ENCODE data around the gene RELN. TPM values are rescaled to one million over a fixed set of nuclear protein-coding genes. Genes with fewer than 3 reads are reported as not detected.

The RELN gene
- total RNA-seq, 1 experiment from 2014 or later, result 0.31 TPM

GRCh38 chr7:103866919-103867318, 122.5 kb downstream of the RELN start:
- no peaks in the 10 kb centered on the region for H3K27me3 Mint-ChIP-seq (ENCODE audit: unreplicated experiment)
- intact Hi-C loops (cut with micrococcal nuclease; ENCODE audit: unreplicated experiment), result no loop called here
- H3K4me3 Mint-ChIP-seq (ENCODE audit: low read depth, unreplicated experiment), result no peak overlapping the region
- no peak for TF ChIP-seq CTCF (IDR thresholded peaks at IDR 0.05; ENCODE audit: unreplicated experiment)
- H3K27ac Mint-ChIP-seq (ENCODE audit: unreplicated experiment), result no peak overlapping the region
- no peaks in the 10 kb centered on the region for H3K36me3 Mint-ChIP-seq (ENCODE audit: insufficient read depth, unreplicated experiment)
- H3K9me3 Mint-ChIP-seq (ENCODE audit: low read depth, unreplicated experiment), result no peaks in the 10 kb centered on the region
- no peak for DNase-seq
- H3K4me1 Mint-ChIP-seq (ENCODE audit: low read depth, unreplicated experiment), result peaks cover 8% of the 10 kb centered on the region
- CTCF ChIA-PET, result no interaction called here
- BruUV-seq (replicated peaks), result no TSS peak

DNA sequence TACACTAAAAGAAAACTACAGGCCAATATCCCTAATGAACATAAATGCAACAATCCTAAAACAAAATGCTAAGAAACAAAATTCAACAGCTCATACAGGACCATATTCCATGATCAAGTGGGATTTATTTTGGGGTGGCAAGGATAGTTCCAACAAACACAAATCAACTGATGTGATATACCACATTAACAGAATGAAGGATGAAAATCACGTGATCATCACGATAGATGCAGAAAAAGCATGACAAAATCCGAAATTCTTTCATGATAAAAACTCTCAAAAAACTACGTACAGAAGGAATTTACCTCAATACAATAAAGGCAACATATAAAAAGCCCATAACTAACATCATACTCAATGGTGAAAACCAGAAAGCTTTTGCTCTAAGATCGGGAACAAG, 124.0 kb downstream of the RELN start:
- intact Hi-C loops (cut with micrococcal nuclease; ENCODE audit: unreplicated experiment), result no loop called here
- DNase-seq, result no peak
- no peak for TF ChIP-seq CTCF (IDR thresholded peaks at IDR 0.05; ENCODE audit: unreplicated experiment)
- Mint-ChIP-seq H3K36me3 (ENCODE audit: insufficient read depth, unreplicated experiment) (no peaks in the 10 kb centered on the region), H3K27ac (ENCODE audit: unreplicated experiment) (no peak overlapping the region), H3K4me1 (ENCODE audit: low read depth, unreplicated experiment) (peaks cover 16% of the 10 kb centered on the region), H3K9me3 (ENCODE audit: low read depth, unreplicated experiment) (no peaks in the 10 kb centered on the region), H3K27me3 (ENCODE audit: unreplicated experiment) (no peaks in the 10 kb centered on the region), H3K4me3 (ENCODE audit: low read depth, unreplicated experiment) (no peak overlapping the region)
- no TSS peak for BruUV-seq (replicated peaks)
- CTCF ChIA-PET, result interaction anchor here (0.6 kb wide), 1 partner anchor 232 kb away, joined by 4 read pairs; no protein-coding TSS in a partner anchor

DNA sequence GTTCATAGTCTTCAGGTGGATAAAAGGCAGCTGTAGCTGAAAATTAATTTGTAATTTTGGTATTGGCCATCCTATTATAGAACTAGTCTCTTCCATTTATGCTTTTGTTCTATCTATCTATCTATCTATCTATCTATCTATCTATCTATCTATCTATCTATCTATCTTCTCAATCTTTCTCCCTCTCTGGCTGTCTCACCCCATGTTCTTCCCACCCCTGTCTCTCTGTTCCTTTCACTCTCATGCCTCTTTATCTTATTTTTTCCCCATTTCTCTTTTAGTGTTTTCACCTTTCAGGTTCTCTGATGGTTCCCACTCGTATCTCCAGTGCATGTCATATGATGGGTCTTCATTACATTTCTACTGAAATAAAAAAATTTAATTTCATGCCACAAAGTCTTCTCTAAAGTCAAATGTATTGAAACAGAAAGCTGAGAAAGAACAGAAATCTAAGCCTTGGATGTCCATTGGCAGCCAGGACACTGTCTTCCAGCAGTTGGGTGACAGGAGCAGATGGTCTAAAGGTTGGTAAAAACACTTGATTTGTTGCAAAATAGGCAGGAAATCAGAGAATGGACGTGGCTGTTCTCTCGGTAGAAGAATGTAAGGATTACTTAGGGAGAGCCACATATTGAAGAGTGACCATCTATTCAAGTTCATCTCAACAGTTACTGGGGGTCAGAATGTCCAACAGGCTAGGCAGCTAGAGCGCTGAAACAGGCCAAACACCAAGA, 127.0 kb downstream of the RELN start:
- Mint-ChIP-seq H3K27me3 (ENCODE audit: unreplicated experiment) (no peaks in the 10 kb centered on the region), H3K27ac (ENCODE audit: unreplicated experiment) (no peak overlapping the region), H3K9me3 (ENCODE audit: low read depth, unreplicated experiment) (no peaks in the 10 kb centered on the region), H3K4me3 (ENCODE audit: low read depth, unreplicated experiment) (no peak overlapping the region), H3K36me3 (ENCODE audit: insufficient read depth, unreplicated experiment) (no peaks in the 10 kb centered on the region), H3K4me1 (ENCODE audit: low read depth, unreplicated experiment) (peaks cover 11% of the 10 kb centered on the region)
- DNase-seq, result no peak
- no peak for TF ChIP-seq CTCF (IDR thresholded peaks at IDR 0.05; ENCODE audit: unreplicated experiment)
- intact Hi-C loops (cut with micrococcal nuclease; ENCODE audit: unreplicated experiment), result loop anchor here (5.0 kb wide), 1 partner anchor 50 kb away; no protein-coding TSS in a partner anchor
- BruUV-seq (replicated peaks), result no TSS peak
- CTCF ChIA-PET, result no interaction called here

DNA sequence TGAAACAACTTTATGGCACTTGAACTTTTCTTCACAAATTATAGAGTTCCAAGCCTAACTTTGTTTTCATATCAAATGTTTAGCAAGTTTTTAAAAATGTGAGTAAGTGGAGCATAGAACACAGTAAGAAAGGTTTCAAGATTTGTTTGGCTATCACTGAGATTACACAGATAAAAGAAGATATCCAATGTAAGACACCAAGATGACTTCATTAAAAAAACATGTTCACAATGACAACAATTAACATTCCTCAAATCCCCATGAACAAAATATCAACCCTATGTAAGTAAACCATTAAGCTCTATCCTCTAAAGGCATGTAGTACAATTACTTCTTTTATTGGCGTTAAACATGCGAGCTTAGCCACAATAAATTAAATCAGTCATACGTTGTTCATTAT, 129.7 kb downstream of the RELN start:
- Mint-ChIP-seq H3K27ac (ENCODE audit: unreplicated experiment) (no peak overlapping the region), H3K36me3 (ENCODE audit: insufficient read depth, unreplicated experiment) (no peaks in the 10 kb centered on the region), H3K9me3 (ENCODE audit: low read depth, unreplicated experiment) (no peaks in the 10 kb centered on the region), H3K4me3 (ENCODE audit: low read depth, unreplicated experiment) (no peak overlapping the region), H3K27me3 (ENCODE audit: unreplicated experiment) (no peaks in the 10 kb centered on the region), H3K4me1 (ENCODE audit: low read depth, unreplicated experiment) (peaks cover 10% of the 10 kb centered on the region)
- CTCF ChIA-PET, result no interaction called here
- intact Hi-C loops (cut with micrococcal nuclease; ENCODE audit: unreplicated experiment), result loop anchor here (5.0 kb wide), 1 partner anchor 53 kb away; no protein-coding TSS in a partner anchor
- no peak for TF ChIP-seq CTCF (IDR thresholded peaks at IDR 0.05; ENCODE audit: unreplicated experiment)
- DNase-seq, result no peak
- BruUV-seq (replicated peaks), result no TSS peak

Measured in Calu3 (cell line).